Measurements from ENCODE around the gene RIPOR1. TPM values are rescaled to one million over a fixed set of nuclear protein-coding genes. Genes with fewer than 3 reads are reported as not detected.
"Not testable (repeated sequence)": the region's sequence is repeated elsewhere in the genome, so short reads cannot be mapped to it uniquely, and the experiment has no call there.

Gene RIPOR1
- total RNA-seq, 1 donor from 2014 or later = 116 TPM

GRCh38 chr16:67531247-67531646, 2.6 kb downstream of the RIPOR1 start:
- Mint-ChIP-seq H3K36me3 (ENCODE audit: low read depth, unreplicated experiment) (peaks cover 6% of the 10 kb centered on the region), H3K27ac (ENCODE audit: unreplicated experiment) (peak overlapping the region; percentile 83), H3K4me3 (ENCODE audit: unreplicated experiment) (peak overlapping the region; percentile 86), H3K4me1 (ENCODE audit: low read depth, unreplicated experiment) (peaks cover 35% of the 10 kb centered on the region), H3K27me3 (ENCODE audit: low read depth, unreplicated experiment) (no peaks in the 10 kb centered on the region), H3K9me3 (ENCODE audit: unreplicated experiment) (no peaks in the 10 kb centered on the region)
- Histone ChIP-seq H3K9ac (ENCODE audit: low read length) (peak overlapping the region; percentile 89), H3K27ac (ENCODE audit: low read depth, low read length) (peak overlapping the region; percentile 84), H3K27me3 (ENCODE audit: insufficient read depth, low read length) (no peaks in the 10 kb centered on the region), H3K9me3 (ENCODE audit: insufficient read depth, low read depth, low read length) (no peaks in the 10 kb centered on the region), H3K4me2 (ENCODE audit: low read length) (peak overlapping the region; percentile 98), H3K36me3 (ENCODE audit: insufficient read depth, low read length) (no peaks in the 10 kb centered on the region), H2AFZ (ENCODE audit: low read depth, low read length) (no peak overlapping the region), H4K20me1 (ENCODE audit: insufficient read depth, low read length) (peaks cover 54% of the 10 kb centered on the region), H3K4me1 (ENCODE audit: insufficient read depth, low read length) (peaks cover 32% of the 10 kb centered on the region), H3K4me3 (ENCODE audit: insufficient read depth, low read depth, low read length) (no peak overlapping the region), H3K79me2 (ENCODE audit: insufficient read depth, low read length) (peaks cover 72% of the 10 kb centered on the region)
- no peak for TF ChIP-seq EZH2 (IDR thresholded peaks at IDR 0.05; ENCODE audit: insufficient read depth, low read length)
- no peak for TF ChIP-seq CTCF (IDR thresholded peaks at IDR 0.05; ENCODE audit: insufficient read depth, low read depth, low read length)
- FAIRE-seq = no peak
- no peak for DNase-seq (ENCODE audit: low read depth)

GRCh38 chr16:67533024-67533560, 4.5 kb downstream of the RIPOR1 start:
- peak overlapping the region; percentile 3 for H3K27ac Mint-ChIP-seq (ENCODE audit: unreplicated experiment)
- peaks cover 32% of the 10 kb centered on the region for H3K4me1 Mint-ChIP-seq (ENCODE audit: low read depth, unreplicated experiment)
- H3K4me1 ChIP-seq (ENCODE audit: insufficient read depth, low read length) = peaks cover 35% of the 10 kb centered on the region
- no peak overlapping the region for H2AFZ ChIP-seq (ENCODE audit: low read depth, low read length)
- H3K27me3 ChIP-seq (ENCODE audit: insufficient read depth, low read length) = no peaks in the 10 kb centered on the region
- peaks cover 87% of the 10 kb centered on the region for H3K79me2 ChIP-seq (ENCODE audit: insufficient read depth, low read length)
- no peak overlapping the region for H3K4me3 ChIP-seq (ENCODE audit: insufficient read depth, low read depth, low read length)
- H3K36me3 ChIP-seq (ENCODE audit: insufficient read depth, low read length) = no peaks in the 10 kb centered on the region
- no peaks in the 10 kb centered on the region for H3K9me3 Mint-ChIP-seq (ENCODE audit: unreplicated experiment)
- TF ChIP-seq CTCF (IDR thresholded peaks at IDR 0.05; ENCODE audit: insufficient read depth, low read depth, low read length) (no peak), EZH2 (IDR thresholded peaks at IDR 0.05; ENCODE audit: insufficient read depth, low read length) (no peak)
- peaks cover 70% of the 10 kb centered on the region for H4K20me1 ChIP-seq (ENCODE audit: insufficient read depth, low read length)
- no peaks in the 10 kb centered on the region for H3K27me3 Mint-ChIP-seq (ENCODE audit: low read depth, unreplicated experiment)
- H3K27ac ChIP-seq (ENCODE audit: low read depth, low read length) = no peak overlapping the region
- H3K9me3 ChIP-seq (ENCODE audit: insufficient read depth, low read depth, low read length) = no peaks in the 10 kb centered on the region
- H3K4me3 Mint-ChIP-seq (ENCODE audit: unreplicated experiment) = peak overlapping the region; percentile 23
- no peak for DNase-seq (ENCODE audit: low read depth)
- H3K36me3 Mint-ChIP-seq (ENCODE audit: low read depth, unreplicated experiment) = peaks cover 8% of the 10 kb centered on the region
- H3K4me2 ChIP-seq (ENCODE audit: low read length) = no peak overlapping the region
- no peak for FAIRE-seq
- no peak overlapping the region for H3K9ac ChIP-seq (ENCODE audit: low read length)

GRCh38 chr16:67533987-67534386, 5.4 kb downstream of the RIPOR1 start:
- Histone ChIP-seq H3K4me1 (ENCODE audit: insufficient read depth, low read length) (peaks cover 40% of the 10 kb centered on the region), H3K79me2 (ENCODE audit: insufficient read depth, low read length) (peaks cover 94% of the 10 kb centered on the region), H4K20me1 (ENCODE audit: insufficient read depth, low read length) (peaks cover 79% of the 10 kb centered on the region)
- H3K9me3 Mint-ChIP-seq (ENCODE audit: unreplicated experiment); H3K4me2 ChIP-seq (ENCODE audit: low read length); H2AFZ ChIP-seq (ENCODE audit: low read depth, low read length); H3K27ac Mint-ChIP-seq (ENCODE audit: unreplicated experiment); H3K27me3 ChIP-seq (ENCODE audit: insufficient read depth, low read length); H3K36me3 ChIP-seq (ENCODE audit: insufficient read depth, low read length); H3K27me3 Mint-ChIP-seq (ENCODE audit: low read depth, unreplicated experiment); H3K36me3 Mint-ChIP-seq (ENCODE audit: low read depth, unreplicated experiment); H3K4me3 Mint-ChIP-seq (ENCODE audit: unreplicated experiment); H3K9ac ChIP-seq (ENCODE audit: low read length); H3K4me3 ChIP-seq (ENCODE audit: insufficient read depth, low read depth, low read length); H3K9me3 ChIP-seq (ENCODE audit: insufficient read depth, low read depth, low read length); H3K27ac ChIP-seq (ENCODE audit: low read depth, low read length); FAIRE-seq; DNase-seq (ENCODE audit: low read depth): not testable (repeated sequence)
- peaks cover 37% of the 10 kb centered on the region for H3K4me1 Mint-ChIP-seq (ENCODE audit: low read depth, unreplicated experiment)
